Mesendoderm (in vitro differentiated cells): ENCODE data around the gene HCCS.
A peak's percentile ranks its signal among the peaks of the same experiment; 100 is the strongest.

Source experiments
- DNase-seq: peaks from one replicate; pipeline ENCODE4 v3.0.0; 2013
- H2AK5ac ChIP-seq: 2 replicates; pipeline ENCODE4 v1.6.1; 2013; ENCODE audit warnings: low read length, inconsistent platforms
- H2BK120ac ChIP-seq: 2 replicates; pipeline ENCODE4 v1.6.1; 2013; ENCODE audit warnings: low read depth, mild to moderate bottlenecking, low read length, moderate library complexity, mixed read lengths
- H2BK15ac ChIP-seq: replicated peaks from 2 replicates; pipeline ENCODE4 v1.6.1; 2013; ENCODE audit warnings: low read depth, mild to moderate bottlenecking, moderate library complexity
- H2BK5ac ChIP-seq: 2 replicates; pipeline ENCODE4 v1.6.1; 2013; ENCODE audit warnings: low read length, inconsistent platforms
- H3K18ac ChIP-seq: 2 replicates; pipeline ENCODE4 v1.6.1; 2013; ENCODE audit warnings: mild to moderate bottlenecking, low read length, mixed read lengths
- H3K23ac ChIP-seq: one replicate; pipeline ENCODE4 v1.6.1; 2013; ENCODE audit warnings: low read length
- H3K27ac ChIP-seq: 2 replicates; pipeline ENCODE4 v1.5.1; 2013; ENCODE audit warnings: low read depth, mild to moderate bottlenecking, inconsistent platforms, low read length, moderate library complexity
- H3K27me3 ChIP-seq: 2 replicates; pipeline ENCODE4 v1.6.1; 2013; ENCODE audit warnings: low read length, control low read depth, mild to moderate bottlenecking, inconsistent platforms; ENCODE audit not compliant: insufficient read depth, poor library complexity
- H3K36me3 ChIP-seq: 2 replicates; pipeline ENCODE4 v1.6.1; 2013; ENCODE audit warnings: low read length, inconsistent platforms; ENCODE audit not compliant: control insufficient read depth, insufficient read depth
- H3K4ac ChIP-seq: one replicate; pipeline ENCODE4 v1.6.1; 2013; ENCODE audit warnings: low read depth, mild to moderate bottlenecking, low read length, moderate library complexity
- H3K4me1 ChIP-seq: 2 replicates; pipeline ENCODE4 v1.6.1; 2013; ENCODE audit warnings: low read depth, low read length, inconsistent platforms; ENCODE audit not compliant: control insufficient read depth
- H3K4me2 ChIP-seq: 2 replicates; pipeline ENCODE4 v1.6.1; 2013; ENCODE audit warnings: low read length
- H3K4me3 ChIP-seq: 2 replicates; pipeline ENCODE4 v1.5.1; 2013; ENCODE audit warnings: mild to moderate bottlenecking, low read length
- H3K56ac ChIP-seq: one replicate; pipeline ENCODE4 v1.6.1; 2013; ENCODE audit warnings: low read length
- H3K79me1 ChIP-seq: 2 replicates; pipeline ENCODE4 v1.6.1; 2013; ENCODE audit warnings: low read length, inconsistent platforms
- H3K79me2 ChIP-seq: 2 replicates; pipeline ENCODE4 v1.6.1; 2013; ENCODE audit warnings: mild to moderate bottlenecking, low read length; ENCODE audit not compliant: control insufficient read depth, insufficient read depth
- H3K9ac ChIP-seq: 2 replicates; pipeline ENCODE4 v1.6.1; 2013; ENCODE audit warnings: low read length, inconsistent platforms
- H4K5ac ChIP-seq: one replicate; pipeline ENCODE4 v1.6.1; 2013; ENCODE audit warnings: low read length
- H4K8ac ChIP-seq: one replicate; pipeline ENCODE4 v1.6.1; 2013; ENCODE audit warnings: low read depth, mild to moderate bottlenecking, control low read depth, low read length, moderate library complexity
- WGBS: extraction: QIAGEN DNeasy Blood & Tissue Kit; methylation state at CpG from one replicate; pipeline ENCODE4 v1.1.7; 2013; ENCODE audit warnings: low lambda C conversion rate, missing lambda C conversion rate; ENCODE audit not compliant: insufficient coverage; ENCODE audit errors: extremely low coverage; 5-methylcytosine and 5-hydroxymethylcytosine counted together

HCCS gene

GRCh38 chrX:11080741-11081305 lies 30.3 kb upstream of the HCCS start:
- Histone ChIP-seq H3K79me2 (no peaks in the 10 kb centered on the region), H3K27me3 (no peaks in the 10 kb centered on the region), H3K4me1 (no peaks in the 10 kb centered on the region), H3K9ac (no peak overlapping the region), H2BK120ac (no peak overlapping the region), H2AK5ac (no peak overlapping the region), H3K27ac (no peak overlapping the region), H2BK15ac (no peak overlapping the region), H3K18ac (no peak overlapping the region), H3K36me3 (no peaks in the 10 kb centered on the region), H4K5ac (no peak overlapping the region), H3K4me2 (no peak overlapping the region), H3K23ac (no peak overlapping the region), H3K4me3 (no peak overlapping the region), H4K8ac (no peak overlapping the region), H2BK5ac (no peak overlapping the region), H3K56ac (no peak overlapping the region), H3K79me1 (no peaks in the 10 kb centered on the region), H3K4ac (no peak overlapping the region)
- DNase-seq: no peak
- no CpG with 5 or more reads among the region's 4 CpGs for WGBS

DNA sequence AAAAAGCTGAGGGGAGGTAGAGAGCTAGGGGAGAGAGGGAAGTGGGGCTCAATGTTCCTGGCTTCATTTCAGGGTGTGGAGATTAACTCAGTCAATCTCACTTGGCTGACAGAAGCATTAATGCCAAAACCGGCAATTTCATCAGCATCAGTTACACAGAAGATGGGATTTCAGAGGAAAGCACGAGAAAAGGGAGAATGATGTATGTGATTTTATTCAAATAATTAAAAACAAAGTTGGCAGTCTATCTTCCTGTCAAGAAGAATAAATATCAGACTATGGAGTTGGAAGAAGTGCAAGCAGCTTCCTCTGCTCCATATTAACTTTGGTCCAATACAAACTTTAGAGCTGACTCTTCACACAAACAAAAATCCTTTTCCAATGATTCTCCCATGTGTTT lies 29.6 kb upstream of the HCCS start:
- Histone ChIP-seq H4K8ac (no peak overlapping the region), H2AK5ac (no peak overlapping the region), H3K79me1 (no peaks in the 10 kb centered on the region), H3K79me2 (no peaks in the 10 kb centered on the region), H2BK15ac (no peak overlapping the region), H3K23ac (no peak overlapping the region), H3K56ac (no peak overlapping the region), H3K18ac (no peak overlapping the region), H3K4me1 (no peaks in the 10 kb centered on the region), H2BK5ac (no peak overlapping the region), H3K27me3 (no peaks in the 10 kb centered on the region), H3K4me2 (no peak overlapping the region), H3K36me3 (no peaks in the 10 kb centered on the region), H4K5ac (no peak overlapping the region), H3K9ac (no peak overlapping the region), H3K4me3 (no peak overlapping the region), H2BK120ac (no peak overlapping the region), H3K27ac (no peak overlapping the region), H3K4ac (no peak overlapping the region)
- DNase-seq: no peak
- WGBS: no CpG with 5 or more reads among the region's 2 CpGs

- WGBS: no CpG with 5 or more reads among the region's 1 CpG
Measured at GRCh38 chrX:11085305-11085704, 25.8 kb upstream of the HCCS start.

DNA sequence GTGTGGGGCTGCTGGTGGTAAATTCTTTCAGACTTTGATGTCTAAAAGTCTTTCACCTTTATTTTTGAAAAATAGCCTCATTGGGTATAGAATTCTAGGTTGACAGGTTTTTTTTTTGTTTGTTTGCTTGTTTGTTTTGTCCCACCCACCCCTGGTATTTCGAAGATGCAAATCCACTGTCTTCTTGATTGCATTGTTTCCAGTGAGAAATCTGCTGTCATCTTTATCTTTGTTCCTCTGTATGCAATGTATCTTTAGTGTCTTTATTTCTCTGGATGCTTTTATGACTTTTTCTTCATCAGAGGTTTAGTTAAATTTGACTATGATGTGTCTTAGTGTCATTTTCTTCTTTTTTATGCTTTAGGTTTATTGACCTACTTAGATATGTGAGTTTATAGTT lies 21.3 kb upstream of the HCCS start:
- H2BK5ac ChIP-seq: no peak overlapping the region
- H3K9ac ChIP-seq: no peak overlapping the region
- H3K79me2 ChIP-seq: no peaks in the 10 kb centered on the region
- no peak overlapping the region for H3K27ac ChIP-seq
- WGBS: no CpG with 5 or more reads among the region's 1 CpG
- no peaks in the 10 kb centered on the region for H3K79me1 ChIP-seq
- H2BK15ac ChIP-seq: no peak overlapping the region
- H4K8ac ChIP-seq: no peak overlapping the region
- no peaks in the 10 kb centered on the region for H3K4me1 ChIP-seq
- H3K4me2 ChIP-seq: no peak overlapping the region
- no peak overlapping the region for H3K18ac ChIP-seq
- H3K27me3 ChIP-seq: no peaks in the 10 kb centered on the region
- H3K4me3 ChIP-seq: no peak overlapping the region
- no peak overlapping the region for H3K23ac ChIP-seq
- peak; percentile 16 for DNase-seq
- H4K5ac ChIP-seq: no peak overlapping the region
- H3K36me3 ChIP-seq: no peaks in the 10 kb centered on the region
- H2BK120ac ChIP-seq: no peak overlapping the region
- no peak overlapping the region for H3K4ac ChIP-seq
- H2AK5ac ChIP-seq: no peak overlapping the region
- H3K56ac ChIP-seq: no peak overlapping the region

More at GRCh38 chrX:11085305-11085704, 25.8 kb upstream of the HCCS start:
- Histone ChIP-seq H3K23ac (no peak overlapping the region), H3K9ac (no peak overlapping the region), H3K36me3 (no peaks in the 10 kb centered on the region), H3K79me1 (no peaks in the 10 kb centered on the region), H2BK120ac (no peak overlapping the region), H2BK15ac (no peak overlapping the region), H3K27me3 (no peaks in the 10 kb centered on the region), H3K18ac (no peak overlapping the region), H4K5ac (no peak overlapping the region), H3K4me2 (no peak overlapping the region), H3K4me3 (no peak overlapping the region), H3K56ac (no peak overlapping the region), H3K79me2 (no peaks in the 10 kb centered on the region), H3K27ac (no peak overlapping the region), H3K4me1 (no peaks in the 10 kb centered on the region), H3K4ac (no peak overlapping the region), H2AK5ac (no peak overlapping the region), H4K8ac (no peak overlapping the region), H2BK5ac (no peak overlapping the region)
- no peak for DNase-seq

DNA sequence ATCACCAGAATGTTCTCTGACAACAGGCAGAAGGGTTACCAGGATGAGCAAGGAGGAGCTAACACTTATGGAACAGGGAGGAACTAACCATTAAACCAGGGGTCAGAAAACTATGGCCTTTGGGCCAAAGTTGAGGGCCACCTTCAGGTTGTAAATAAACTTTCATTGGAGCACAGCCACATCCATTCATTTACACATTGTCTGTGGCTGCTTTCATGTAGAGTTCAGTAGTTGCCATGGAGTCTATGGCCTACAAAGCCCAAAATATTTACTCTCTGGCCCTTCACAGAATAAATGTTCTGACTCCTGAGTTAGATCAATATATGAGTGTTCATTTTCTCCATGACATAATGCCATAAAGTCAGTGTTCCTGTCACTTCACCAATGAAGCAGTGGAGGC lies 13.2 kb upstream of the HCCS start:
- Histone ChIP-seq H2BK120ac (no peak overlapping the region), H2BK5ac (no peak overlapping the region), H3K4me3 (no peak overlapping the region), H4K5ac (no peak overlapping the region), H3K4ac (no peak overlapping the region), H2BK15ac (no peak overlapping the region), H3K4me2 (no peak overlapping the region), H3K4me1 (no peaks in the 10 kb centered on the region), H3K56ac (no peak overlapping the region), H4K8ac (no peak overlapping the region), H3K23ac (no peak overlapping the region), H3K79me2 (no peaks in the 10 kb centered on the region), H2AK5ac (no peak overlapping the region), H3K27me3 (no peaks in the 10 kb centered on the region), H3K36me3 (no peaks in the 10 kb centered on the region), H3K18ac (no peak overlapping the region), H3K27ac (no peak overlapping the region), H3K79me1 (no peaks in the 10 kb centered on the region), H3K9ac (no peak overlapping the region)
- DNase-seq: no peak

GRCh38 chrX:11099465-11099864 lies 11.7 kb upstream of the HCCS start:
- Histone ChIP-seq H3K4me1 (no peaks in the 10 kb centered on the region), H2BK5ac (no peak overlapping the region), H3K27ac (no peak overlapping the region), H3K27me3 (no peaks in the 10 kb centered on the region), H2AK5ac (no peak overlapping the region), H3K4me3 (no peak overlapping the region), H3K79me1 (no peaks in the 10 kb centered on the region), H3K4me2 (no peak overlapping the region), H3K36me3 (no peaks in the 10 kb centered on the region), H4K8ac (no peak overlapping the region), H4K5ac (no peak overlapping the region), H2BK15ac (no peak overlapping the region), H3K9ac (no peak overlapping the region), H3K4ac (no peak overlapping the region), H3K18ac (no peak overlapping the region), H3K79me2 (no peaks in the 10 kb centered on the region), H3K23ac (no peak overlapping the region), H2BK120ac (no peak overlapping the region), H3K56ac (no peak overlapping the region)
- no peak for DNase-seq
